SU-DHL-6 (cell line): Measurements from ENCODE around the gene S100A7A.

Experiments used
- H2AFZ ChIP-seq: fragments of 200-600 bp; sonication (generic); 2 replicates; pipeline ENCODE4 v1.6.1; 2014; ENCODE audit warnings: low read depth, mild to moderate bottlenecking, moderate library complexity, mixed read lengths, antibody characterized with exemption, low read length; ENCODE audit not compliant: severe bottlenecking
- H3F3A ChIP-seq: fragments of 200-600 bp; shearing (Covaris generic); 2 replicates; pipeline ENCODE4 v1.6.0; 2016; ENCODE audit warnings: antibody characterized with exemption, mild to moderate bottlenecking; ENCODE audit not compliant: insufficient read depth
- H3K27ac ChIP-seq: fragments of 200-600 bp; sonication (generic); 2 replicates; pipeline ENCODE4 v1.5.1; 2016; ENCODE audit warnings: low read depth, mild to moderate bottlenecking, low read length, moderate library complexity, mixed read lengths
- H3K27me3 ChIP-seq: fragments of 200-600 bp; sonication (generic), shearing (Covaris generic); 2 replicates; pipeline ENCODE4 v1.6.0; 2014; ENCODE audit warnings: mild to moderate bottlenecking, low read length
- H3K36me3 ChIP-seq: fragments of 200-600 bp; sonication (generic); 2 replicates; pipeline ENCODE4 v1.6.1; 2014; ENCODE audit warnings: mild to moderate bottlenecking, low read length, mixed read lengths
- H3K4me2 ChIP-seq: fragments of 300-600, 200-600 bp; shearing (Covaris generic), sonication (generic); 2 replicates; pipeline ENCODE4 v1.6.0; 2014; ENCODE audit warnings: low read length, low read depth, mild to moderate bottlenecking; ENCODE audit not compliant: poor library complexity, severe bottlenecking
- H3K4me3 ChIP-seq: fragments of 200-600 bp; sonication (generic); 2 replicates; pipeline ENCODE4 v1.5.1; 2014; ENCODE audit warnings: antibody characterized with exemption, low read length, mild to moderate bottlenecking, mixed read lengths; ENCODE audit not compliant: insufficient read depth, poor library complexity, severe bottlenecking
- H3K79me2 ChIP-seq: fragments of 200-600 bp; sonication (generic); 2 replicates; pipeline ENCODE4 v1.6.1; 2014; ENCODE audit warnings: mild to moderate bottlenecking, low read length, moderate library complexity; ENCODE audit not compliant: insufficient read depth
- H3K9ac ChIP-seq: fragments of 200-600 bp; sonication (generic); 2 replicates; pipeline ENCODE4 v1.7.0; 2014; ENCODE audit warnings: mild to moderate bottlenecking, low read length
- H3K9me2 ChIP-seq: fragments of 200-600 bp; sonication (generic); replicated peaks from 2 replicates; pipeline ENCODE4 v1.6.1; 2014; ENCODE audit warnings: low read length; ENCODE audit not compliant: insufficient read depth
- H3K9me3 ChIP-seq: fragments of 200-600 bp; sonication (generic); 2 replicates; pipeline ENCODE4 v1.6.1; 2014; ENCODE audit warnings: low read length, mixed read lengths; ENCODE audit not compliant: insufficient read depth
- H4K20me1 ChIP-seq: fragments of 200-600 bp; sonication (generic); 2 replicates; pipeline ENCODE4 v1.6.1; 2014; ENCODE audit warnings: low read depth, mild to moderate bottlenecking, antibody characterized with exemption, low read length, moderate library complexity, mixed read lengths
- CTCF ChIP-seq: fragments of 200-600 bp; sonication (generic); IDR thresholded peaks from one replicate; pipeline ENCODE4 v1.5.1; 2017; ENCODE audit warnings: antibody characterized with exemption, mild to moderate bottlenecking, low read length, moderate library complexity; ENCODE audit not compliant: insufficient read depth, poor library complexity, severe bottlenecking
- EZH2phosphoT487 ChIP-seq: fragments of 200-600 bp; sonication (generic), shearing (Covaris generic); conservative IDR thresholded peaks from 2 replicates; pipeline ENCODE4 v1.6.1; 2018; ENCODE audit warnings: mild to moderate bottlenecking, antibody characterized with exemption, low read length, moderate library complexity, mixed read lengths

The S100A7A gene

GRCh38 chr1:153422450-153423068 is 6.2 kb downstream of the S100A7A start:
- no peak overlapping the region for H3K4me2 ChIP-seq
- no peak overlapping the region for H3K4me3 ChIP-seq
- H3F3A ChIP-seq, result no peaks in the 10 kb centered on the region
- H3K9me2 ChIP-seq, result no peaks in the 10 kb centered on the region
- H2AFZ ChIP-seq, result no peak overlapping the region
- no peak overlapping the region for H3K27ac ChIP-seq
- H3K27me3 ChIP-seq, result no peaks in the 10 kb centered on the region
- H4K20me1 ChIP-seq, result no peaks in the 10 kb centered on the region
- no peak overlapping the region for H3K9ac ChIP-seq
- TF ChIP-seq CTCF (no peak), EZH2phosphoT487 (no peak)
- no peaks in the 10 kb centered on the region for H3K9me3 ChIP-seq
- H3K79me2 ChIP-seq, result no peaks in the 10 kb centered on the region
- H3K36me3 ChIP-seq, result no peaks in the 10 kb centered on the region

GRCh38 chr1:153426809-153427208 is 10.5 kb downstream of the S100A7A start:
- Histone ChIP-seq H3K4me3 (no peak overlapping the region), H3K4me2 (no peak overlapping the region)

GRCh38 chr1:153428073-153428638 is 11.8 kb downstream of the S100A7A start:
- no peak overlapping the region for H3K27ac ChIP-seq
- no peaks in the 10 kb centered on the region for H4K20me1 ChIP-seq
- TF ChIP-seq EZH2phosphoT487, result no peak
- TF ChIP-seq CTCF, result no peak
- no peak overlapping the region for H3K4me3 ChIP-seq
- no peak overlapping the region for H2AFZ ChIP-seq
- no peak overlapping the region for H3K4me2 ChIP-seq
- no peak overlapping the region for H3K9ac ChIP-seq
- no peaks in the 10 kb centered on the region for H3K9me3 ChIP-seq
- H3K27me3 ChIP-seq, result no peaks in the 10 kb centered on the region
- no peaks in the 10 kb centered on the region for H3K36me3 ChIP-seq
- no peaks in the 10 kb centered on the region for H3K79me2 ChIP-seq
- no peaks in the 10 kb centered on the region for H3K9me2 ChIP-seq
- H3F3A ChIP-seq, result no peaks in the 10 kb centered on the region

More at GRCh38 chr1:153426809-153427208, 10.5 kb downstream of the S100A7A start:
- TF ChIP-seq EZH2phosphoT487 (no peak), CTCF (no peak)
- H3K36me3 ChIP-seq, result no peaks in the 10 kb centered on the region
- no peaks in the 10 kb centered on the region for H3K9me3 ChIP-seq
- H3K27me3 ChIP-seq, result no peaks in the 10 kb centered on the region
- no peaks in the 10 kb centered on the region for H4K20me1 ChIP-seq
- H3K9me2 ChIP-seq, result no peaks in the 10 kb centered on the region
- H2AFZ ChIP-seq, result no peak overlapping the region
- H3K9ac ChIP-seq, result no peak overlapping the region
- no peaks in the 10 kb centered on the region for H3F3A ChIP-seq
- H3K79me2 ChIP-seq, result no peaks in the 10 kb centered on the region
- no peak overlapping the region for H3K27ac ChIP-seq
